ENCODE results near the gene KDM2B. TPM values are rescaled to one million over a fixed set of nuclear protein-coding genes. Genes with fewer than 3 reads are reported as not detected.

The KDM2B gene
- total RNA-seq, 2 experiments from 2014 or later, result 61.8 to 63.4 TPM

DNA sequence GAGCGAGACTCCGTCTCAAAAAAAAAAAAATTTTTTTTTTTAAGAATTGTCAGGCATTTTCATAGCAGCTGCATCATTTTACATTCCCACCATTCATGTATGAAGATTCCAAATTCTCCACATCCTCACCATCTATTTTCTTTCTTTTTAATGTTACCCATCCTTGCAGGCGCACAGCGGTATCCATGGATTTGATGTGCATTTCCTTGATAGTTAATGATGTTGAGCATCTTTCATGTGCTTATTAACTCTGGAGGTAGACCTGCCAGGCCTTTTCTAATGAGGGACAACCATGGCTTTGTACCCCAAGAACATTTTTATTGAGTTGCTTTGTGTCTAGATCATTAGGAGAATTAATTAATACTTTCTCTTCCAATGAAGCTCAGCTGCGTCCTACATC is 182.5 kb downstream of the KDM2B start:
- CTCF ChIA-PET, result no interaction called here
- POLR2A ChIA-PET, result interaction anchor here (0.6 kb wide), 1 partner anchor 204 kb away, joined by 3 read pairs; no protein-coding TSS in a partner anchor

DNA sequence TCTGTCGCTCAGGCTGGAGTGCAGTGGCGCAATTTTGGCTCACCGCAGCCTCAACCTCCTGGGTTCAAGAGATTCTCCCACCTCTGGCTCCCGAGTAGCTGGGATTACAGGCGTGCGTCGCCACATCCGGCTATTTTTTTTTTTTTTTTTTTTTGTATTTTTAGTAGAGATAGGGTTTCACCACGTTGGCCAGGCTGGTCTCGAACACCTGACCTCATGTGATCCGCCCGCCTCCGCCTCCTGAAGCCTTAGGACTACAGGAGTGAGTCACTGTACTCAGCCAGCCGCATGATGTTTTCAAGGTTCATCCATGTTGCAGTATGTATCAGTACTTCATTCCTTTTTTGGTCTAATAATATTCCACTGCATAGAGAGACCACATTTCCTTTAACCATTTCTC is 183.3 kb downstream of the KDM2B start:
- ChIA-PET CTCF (no interaction called here), POLR2A (interaction anchor here (0.6 to 0.7 kb wide), 2 partner anchors 47 to 74 kb away, joined by 3 to 9 read pairs; no protein-coding TSS in a partner anchor)

DNA sequence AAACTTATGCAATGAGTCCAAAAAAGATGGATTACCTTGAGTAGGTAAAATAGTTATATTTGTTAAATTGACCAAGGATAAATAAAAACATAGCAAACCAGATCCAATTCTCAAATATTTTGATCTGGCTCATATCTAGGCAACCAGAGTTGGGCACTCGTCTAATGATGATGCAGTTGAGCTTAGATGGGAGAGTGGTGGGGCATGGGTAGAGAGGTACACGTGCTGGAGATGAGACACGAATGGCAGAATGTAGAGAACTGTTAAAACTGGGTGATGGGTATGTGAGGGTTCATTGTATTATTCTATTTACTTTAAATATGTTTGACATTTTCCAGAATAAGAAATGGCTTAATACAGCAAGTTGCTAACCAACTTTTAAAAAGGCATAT is 188.5 kb downstream of the KDM2B start:
- ChIA-PET CTCF (interaction anchor here (0.7 to 1.6 kb wide), 3 partner anchors 40 to 266 kb away, joined by 3 to 4 read pairs (median 3); no protein-coding TSS in a partner anchor), POLR2A (interaction anchor here (0.5 to 1.3 kb wide), 3 partner anchors 8 to 341 kb away, joined by 4 to 11 read pairs (median 5); partner anchors contain the start of genes ANAPC5 and RNF34)

DNA sequence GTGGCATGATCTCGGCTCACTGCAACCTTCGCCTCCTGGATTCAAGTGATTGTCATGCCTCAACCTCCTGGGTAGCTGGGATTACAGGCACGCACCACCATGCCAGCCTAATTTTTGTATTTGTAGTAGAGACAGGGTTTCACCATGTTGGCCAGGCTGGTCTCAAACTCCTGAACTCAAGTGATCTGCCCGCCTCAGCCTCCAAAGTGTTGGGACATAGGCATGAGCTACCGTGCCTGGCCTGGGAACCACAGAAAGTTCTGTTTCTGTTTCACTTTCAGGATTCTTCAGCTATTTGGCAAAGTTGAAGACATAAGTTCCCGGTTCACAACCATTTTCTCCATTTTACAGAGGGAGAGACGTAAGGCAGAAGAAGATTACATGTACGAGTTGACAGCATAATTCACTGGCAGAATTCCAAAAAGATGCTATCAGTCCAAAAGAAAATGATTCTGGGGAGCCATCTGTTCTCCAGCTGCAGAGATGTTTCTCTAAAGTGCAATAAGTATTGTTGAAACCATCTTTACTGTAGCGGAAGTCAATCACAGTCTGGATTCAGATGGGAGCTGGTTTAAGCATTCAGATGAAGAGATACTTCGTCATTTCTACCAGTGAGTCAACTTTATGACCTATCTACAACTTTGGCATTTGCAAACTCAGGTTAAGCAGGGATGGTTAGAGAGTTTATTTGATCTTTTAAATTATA is 189.1 kb downstream of the KDM2B start:
- POLR2A ChIA-PET, result interaction anchor here (0.5 to 1.3 kb wide), 4 partner anchors 9 to 340 kb away, joined by 3 to 11 read pairs (median 4); partner anchors contain the start of genes ANAPC5 and RNF34
- CTCF ChIA-PET, result interaction anchor here (1.1 to 1.6 kb wide), 2 partner anchors 40 kb away, joined by 3 read pairs; no protein-coding TSS in a partner anchor

DNA sequence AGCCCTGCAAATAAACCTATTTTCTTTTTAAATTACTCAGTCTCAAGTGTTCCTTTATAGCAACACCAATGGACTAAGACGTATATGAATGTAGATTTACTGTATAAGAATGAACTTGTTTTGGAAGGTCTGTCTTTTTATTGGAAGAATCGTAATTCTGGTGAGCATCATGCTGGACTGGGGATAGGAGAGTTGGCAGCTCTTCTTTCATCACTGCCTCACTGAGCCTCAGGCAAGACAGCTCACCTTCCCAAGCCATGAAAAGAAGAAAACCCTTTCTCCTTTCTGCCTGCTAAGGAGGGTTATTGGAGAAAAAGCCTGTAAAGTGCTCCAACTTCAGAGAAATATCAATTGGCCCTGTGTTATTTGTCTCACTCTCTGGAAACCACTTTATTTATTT is 190.0 kb downstream of the KDM2B start:
- ChIA-PET POLR2A (interaction anchor here (1.0 kb wide), 1 partner anchor 19 kb away, joined by 3 read pairs; no protein-coding TSS in a partner anchor), CTCF (interaction anchor here (1.1 kb wide), 1 partner anchor 39 kb away, joined by 3 read pairs; no protein-coding TSS in a partner anchor)

DNA sequence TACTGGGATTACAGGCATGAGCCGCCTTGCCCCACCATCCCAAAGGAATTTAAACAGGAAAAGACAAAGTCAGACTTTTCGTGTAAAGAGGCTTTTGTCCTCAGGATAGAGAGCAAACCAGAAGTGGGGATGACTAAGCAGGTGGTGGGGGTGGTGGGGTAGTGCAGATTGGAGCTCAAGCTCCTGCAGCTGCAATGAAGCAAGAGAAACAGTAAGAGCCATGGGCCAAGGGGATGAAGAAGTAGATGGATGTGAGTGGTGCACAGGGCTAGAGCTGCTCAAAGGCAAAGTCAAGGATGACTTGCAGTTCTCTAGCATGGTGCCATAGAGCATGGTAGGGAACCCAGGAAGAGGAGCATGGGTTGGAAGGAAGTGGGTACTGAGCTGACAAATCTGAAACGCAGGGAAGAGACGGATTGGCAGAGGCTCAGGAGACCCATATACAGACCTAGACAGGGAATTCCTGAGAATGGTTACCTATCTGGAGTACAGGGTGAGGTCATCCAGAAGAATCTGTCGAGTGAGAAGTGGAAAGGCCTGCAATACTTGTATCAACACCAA is 192.3 kb downstream of the KDM2B start:
- ChIA-PET CTCF (interaction anchor here (1.1 kb wide), 1 partner anchor 37 kb away, joined by 4 read pairs; no protein-coding TSS in a partner anchor), POLR2A (no interaction called here)

DNA sequence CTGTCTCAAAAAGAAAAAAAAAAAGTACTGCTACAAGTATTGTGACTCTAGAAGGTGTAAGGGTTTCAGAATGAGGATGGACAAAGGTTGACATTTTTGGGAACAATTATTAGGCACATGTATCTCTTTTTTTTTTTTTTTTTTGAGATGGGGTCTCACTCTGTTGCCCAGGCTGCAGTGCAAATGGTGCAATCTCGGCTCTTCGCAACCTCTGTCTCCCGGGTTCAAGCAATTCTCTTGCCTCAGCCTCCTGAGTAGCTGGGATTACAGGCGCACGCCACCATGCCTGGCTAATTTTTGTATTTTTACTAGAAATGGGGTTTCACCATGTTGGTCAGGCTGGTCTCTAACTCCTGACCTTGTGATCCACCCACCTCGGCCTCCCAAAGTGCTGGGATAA is 195.9 kb downstream of the KDM2B start:
- POLR2A ChIA-PET, result interaction anchor here (0.7 kb wide), 1 partner anchor 39 kb away, joined by 3 read pairs; no protein-coding TSS in a partner anchor
- CTCF ChIA-PET, result interaction anchor here (0.7 kb wide), 2 partner anchors 83 to 1097 kb away, joined by 3 read pairs; no protein-coding TSS in a partner anchor

DNA sequence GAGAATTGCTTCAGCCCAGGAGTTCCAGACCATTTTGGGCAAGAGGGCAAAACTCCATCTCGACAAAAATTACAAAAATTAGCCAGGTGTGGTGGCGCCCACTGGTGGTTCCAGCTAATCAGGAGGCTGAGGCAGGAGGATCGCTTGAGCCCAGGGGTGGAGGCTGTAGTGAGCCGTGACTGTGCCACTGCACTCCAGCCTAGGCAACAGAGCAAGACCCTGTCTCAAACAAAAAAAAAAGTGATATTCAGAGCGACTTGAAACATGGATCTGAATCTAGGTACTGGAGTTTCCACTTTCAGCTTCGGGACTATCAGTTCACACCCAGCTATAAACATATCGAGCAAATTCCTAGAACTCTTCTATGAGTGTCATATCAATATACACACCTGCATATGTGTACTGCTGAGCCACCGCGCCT is 197.2 kb downstream of the KDM2B start:
- CTCF ChIA-PET, result interaction anchor here (0.6 to 1.0 kb wide), 2 partner anchors 60 to 97 kb away, joined by 3 read pairs; no protein-coding TSS in a partner anchor
- POLR2A ChIA-PET, result no interaction called here

DNA sequence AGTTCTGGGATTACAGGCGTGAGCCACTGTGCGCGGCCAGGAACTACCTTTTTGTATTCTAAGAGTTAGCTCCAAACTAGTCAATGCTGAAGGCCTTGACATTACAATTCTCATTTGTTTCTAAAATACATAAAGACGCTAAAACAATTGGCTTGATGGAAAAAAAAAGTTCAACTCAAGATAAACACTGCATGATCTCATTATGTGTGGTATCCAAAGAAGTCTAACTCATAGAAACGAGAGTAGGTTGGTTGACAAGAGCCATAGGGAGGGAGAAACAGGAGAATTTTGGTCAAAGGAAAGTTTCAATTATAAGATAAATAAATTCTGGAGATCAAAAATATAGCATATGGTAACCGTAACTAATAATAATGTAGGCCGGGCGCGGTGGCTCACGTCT is 200.9 kb downstream of the KDM2B start:
- CTCF ChIA-PET, result no interaction called here

More for the DNA sequence above, 200.9 kb downstream of the KDM2B start:
- POLR2A ChIA-PET, result no interaction called here

Other genes starting within 250 kb of the KDM2B start
- 100 to 1,000 TPM; 131 to 134 TPM for gene ANAPC5, start 228.6 kb downstream of the KDM2B start, total RNA-seq
- 10 to 100 TPM; 77.2 to 82.8 TPM for gene RNF34, start 180.9 kb downstream of the KDM2B start, total RNA-seq
- 10 to 100 TPM; 52.0 to 53.7 TPM for gene ORAI1, start 45.5 kb upstream of the KDM2B start, total RNA-seq
- gene MORN3, start 88.6 kb upstream of the KDM2B start, total RNA-seq, result 1 to 10 TPM; 1.0 to 1.6 TPM
- 10 to 100 TPM; 17.3 TPM for gene TMEM120B, start 131.7 kb upstream of the KDM2B start, total RNA-seq
- 100 to 1,000 TPM; 110 to 116 TPM for gene RHOF, start 212.7 kb upstream of the KDM2B start, total RNA-seq
- 10 to 100 TPM; 22.2 to 23.4 TPM for gene SETD1B, start 223.0 kb upstream of the KDM2B start, total RNA-seq